Hindlimb muscle (tissue), 1 donor: ENCODE results near the gene IFNLR1. TPM values are rescaled to one million over a fixed set of nuclear protein-coding genes. Genes with fewer than 3 reads are reported as not detected.
"Not testable (repeated sequence)": the region's sequence is repeated elsewhere in the genome, so short reads cannot be mapped to it uniquely, and the experiment has no call there.

Source experiments
- DNase-seq: peaks from one replicate; pipeline ENCODE4 v3.0.0-alpha.2; 2013
- polyA plus RNA-seq: library from polyadenylated mRNA; unstranded; fragments of 120-200 nt; gene quantifications from one replicate; pipeline ENCODE4 v1.2.1, GENCODE V29; 2013; ENCODE audit not compliant: insufficient read length

IFNLR1 gene
- polyA plus RNA-seq, result 0.12 TPM

DNA sequence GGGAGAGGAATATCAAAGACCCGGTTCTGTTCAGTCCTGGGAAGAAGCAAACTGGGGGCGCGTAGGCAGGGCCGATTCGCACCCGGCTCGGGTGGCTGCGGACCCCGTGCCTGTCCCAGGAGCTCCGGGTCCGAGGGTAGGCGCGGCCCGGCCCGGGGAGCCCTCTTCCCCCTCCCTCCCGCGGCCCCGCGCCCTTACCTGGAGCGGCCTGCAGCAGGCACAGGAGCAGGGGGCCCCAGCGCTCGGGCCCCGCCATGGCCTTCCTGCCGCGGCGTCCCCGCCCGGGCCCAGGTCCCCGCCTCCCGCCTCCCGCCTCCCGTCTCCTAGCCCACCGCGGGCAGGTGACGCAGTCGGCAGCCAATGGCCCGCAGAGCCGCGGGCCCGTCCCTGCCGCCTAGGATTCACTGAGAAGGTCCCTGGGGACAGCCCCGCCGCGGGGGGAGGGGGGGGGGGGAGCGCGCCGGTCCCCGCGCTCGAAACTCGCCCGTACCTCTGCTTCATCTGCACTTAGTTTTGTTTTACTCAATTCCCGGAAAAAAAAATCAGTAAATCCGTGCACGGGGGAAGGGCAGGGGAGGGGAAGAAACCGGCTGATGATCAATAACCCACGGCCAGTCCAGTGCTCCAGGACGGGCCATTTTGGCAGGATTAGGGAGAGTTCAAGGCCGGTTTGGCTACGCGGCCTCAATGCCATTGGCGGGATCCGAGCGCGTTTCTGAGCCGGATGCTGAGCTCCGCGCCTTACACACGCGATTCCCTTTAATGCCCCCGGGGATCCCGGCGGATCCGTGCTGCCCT is at the start of gene IFNLR1:
Gene IFNLR1 (minus strand): TSS at position 297 of the 798 bp plus-strand sequence. CDS start 41 bp downstream, at position 256.
- DNase-seq, result no peak

DNA sequence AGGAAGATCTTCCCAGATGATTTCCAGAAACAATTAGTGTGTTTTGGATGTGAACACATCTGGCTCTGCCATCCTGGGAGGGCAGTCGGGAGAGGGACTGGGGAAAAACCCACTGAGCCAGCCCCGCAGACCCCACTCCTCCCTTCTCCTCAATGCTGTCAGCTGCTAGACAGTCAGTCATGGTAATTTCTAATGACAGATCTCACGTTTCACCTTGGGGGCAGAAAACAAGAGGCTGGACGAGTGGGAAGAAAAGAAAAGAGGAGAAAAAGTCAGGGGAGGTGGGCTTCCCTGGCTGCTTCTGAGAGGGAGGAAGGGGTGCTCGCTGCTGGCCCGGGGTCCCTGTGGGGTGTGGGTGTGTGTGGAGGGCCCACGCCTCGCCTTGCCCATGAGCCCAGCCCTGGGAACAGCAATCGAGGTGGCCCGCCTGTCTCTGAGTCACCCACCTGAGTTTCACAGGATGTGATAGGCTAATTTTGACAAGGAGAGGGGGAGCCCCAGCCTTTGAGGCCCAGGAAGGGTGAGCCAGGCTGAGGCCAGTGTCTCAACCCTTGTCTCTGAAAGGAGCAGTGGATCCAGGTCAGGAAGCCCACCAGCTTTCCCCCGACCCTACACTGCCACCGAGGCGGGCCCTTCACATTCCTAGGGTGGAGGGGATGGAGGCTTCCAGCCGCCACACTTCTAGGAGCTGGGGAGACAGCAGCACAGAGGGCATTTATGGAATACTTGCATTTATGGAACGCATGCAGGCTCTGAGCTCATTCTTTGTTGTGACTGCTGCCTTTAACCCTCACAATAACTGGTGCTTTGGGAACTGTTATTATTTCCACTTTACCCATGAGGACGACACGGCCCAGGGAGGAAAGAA is 49.1 kb upstream of the IFNLR1 start:
- DNase-seq, result no peak

DNA sequence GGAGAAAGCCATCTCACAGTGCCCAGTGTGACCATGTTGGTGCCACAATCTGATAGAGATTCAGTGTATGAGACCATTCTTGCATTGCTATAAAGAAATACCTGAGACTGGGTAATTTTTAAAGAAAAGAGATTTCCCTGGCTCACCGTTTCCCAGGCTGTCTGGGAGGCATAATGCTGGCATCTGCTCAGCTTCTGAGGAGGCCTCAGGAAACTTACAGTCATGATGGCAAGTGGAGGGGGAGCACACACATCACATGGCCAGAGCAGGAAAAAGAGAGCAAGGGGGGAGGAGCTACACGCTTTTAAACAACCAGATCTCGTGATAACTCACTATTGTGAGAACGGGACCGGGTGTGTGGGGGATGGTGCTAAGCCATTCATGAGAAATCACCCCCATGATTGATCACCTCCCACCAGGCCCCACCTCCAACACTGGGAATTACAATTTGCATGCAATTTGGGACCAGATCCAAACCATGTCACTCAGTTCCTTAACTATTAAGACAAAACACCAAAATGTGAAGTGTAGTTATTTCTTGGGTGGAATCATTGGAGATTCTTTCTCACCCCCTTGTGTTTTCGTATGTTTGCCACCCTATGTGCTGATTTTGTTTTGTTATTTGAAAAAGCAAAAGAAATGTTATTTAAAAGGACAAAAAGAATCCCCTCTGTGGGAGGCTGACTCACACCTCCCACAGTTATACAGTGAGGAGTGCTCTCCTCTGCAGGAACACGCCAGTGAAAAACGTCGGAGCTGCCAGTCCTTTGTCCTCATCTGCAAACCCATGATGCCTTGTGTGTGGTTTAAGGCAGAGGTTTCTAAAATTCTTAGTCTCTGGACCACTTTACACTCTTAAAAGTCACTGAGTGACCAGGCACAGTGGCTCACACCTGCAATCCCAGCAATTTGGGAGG is 46.9 kb upstream of the IFNLR1 start:
- no peak for DNase-seq

DNA sequence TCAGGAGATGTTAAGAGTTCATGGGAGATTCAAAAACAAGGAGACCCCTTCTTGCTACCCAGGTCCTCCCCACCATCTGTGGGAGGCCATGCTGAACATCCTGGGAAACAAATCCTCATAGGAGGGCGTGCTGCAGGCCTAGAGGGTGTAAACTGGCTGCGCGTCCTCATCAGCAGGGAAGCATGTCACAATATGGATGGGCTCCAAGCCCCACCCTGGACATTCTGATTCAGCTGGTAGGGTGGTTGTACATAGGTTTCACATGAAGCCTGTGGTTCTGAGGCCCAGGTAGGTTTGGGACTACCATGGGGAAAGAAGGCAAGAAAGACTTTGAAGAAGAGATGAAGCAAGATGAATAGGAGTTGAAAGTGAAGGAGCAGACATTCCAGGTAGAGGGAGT is 44.6 kb upstream of the IFNLR1 start:
- DNase-seq, result no peak

DNA sequence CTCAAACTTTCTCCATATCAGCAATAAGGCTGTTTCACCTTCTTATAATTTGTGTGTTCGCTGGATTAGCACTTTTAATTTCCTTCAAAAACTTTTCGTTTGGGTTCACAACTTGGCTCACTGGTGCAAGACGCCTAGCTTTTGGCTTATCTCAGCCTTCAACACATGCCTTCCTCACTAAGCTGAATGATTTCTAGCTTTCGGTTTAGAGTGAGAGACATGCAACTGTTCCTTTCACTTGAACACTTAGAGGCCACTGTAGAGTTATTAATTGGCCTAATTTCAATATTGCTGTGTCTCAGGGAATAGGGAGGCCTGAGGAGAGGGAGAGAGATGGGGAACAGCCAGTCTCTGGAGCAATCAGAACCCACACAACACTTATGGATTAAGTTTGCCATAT is 41.2 kb upstream of the IFNLR1 start:
- no peak for DNase-seq

DNA sequence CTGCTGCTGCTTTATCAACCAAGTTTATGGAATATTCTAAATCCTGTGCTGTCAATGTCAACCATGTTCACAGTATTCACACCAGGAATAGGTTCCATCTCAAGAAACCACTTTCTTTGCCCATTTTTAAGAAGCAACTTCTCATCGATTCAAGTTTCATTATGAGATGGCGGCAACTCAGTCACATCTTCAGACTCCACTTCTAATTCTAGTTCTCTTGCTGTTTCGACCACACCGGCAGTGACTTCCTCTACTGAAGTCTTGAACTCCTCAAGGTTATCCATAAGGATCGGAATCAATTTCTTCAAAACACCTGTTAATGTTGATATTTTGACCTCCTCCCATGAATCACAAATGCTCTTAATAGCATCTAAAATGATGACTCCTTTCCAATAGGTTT is 39.7 kb upstream of the IFNLR1 start:
- no peak for DNase-seq

DNA sequence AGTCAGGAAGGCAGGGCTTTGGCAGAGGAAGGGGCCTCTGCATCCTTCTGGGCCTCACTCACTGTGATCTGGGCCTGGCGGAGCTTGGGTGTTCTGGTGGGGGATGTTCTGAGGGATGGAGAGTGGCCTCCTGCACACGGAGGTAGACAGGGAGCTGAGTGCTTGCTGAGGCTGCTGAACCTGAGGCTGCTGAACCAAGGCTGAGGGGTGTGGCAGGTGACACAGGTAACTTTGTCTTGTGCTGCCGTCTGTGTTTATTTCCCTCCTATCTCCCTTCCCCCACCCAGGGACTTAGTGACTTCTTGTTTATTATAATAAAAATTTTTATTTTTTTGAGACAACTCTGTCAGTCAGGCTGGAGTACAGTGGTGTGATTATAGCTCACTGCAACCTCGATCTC is 37.7 kb upstream of the IFNLR1 start:
- DNase-seq, result no peak

DNA sequence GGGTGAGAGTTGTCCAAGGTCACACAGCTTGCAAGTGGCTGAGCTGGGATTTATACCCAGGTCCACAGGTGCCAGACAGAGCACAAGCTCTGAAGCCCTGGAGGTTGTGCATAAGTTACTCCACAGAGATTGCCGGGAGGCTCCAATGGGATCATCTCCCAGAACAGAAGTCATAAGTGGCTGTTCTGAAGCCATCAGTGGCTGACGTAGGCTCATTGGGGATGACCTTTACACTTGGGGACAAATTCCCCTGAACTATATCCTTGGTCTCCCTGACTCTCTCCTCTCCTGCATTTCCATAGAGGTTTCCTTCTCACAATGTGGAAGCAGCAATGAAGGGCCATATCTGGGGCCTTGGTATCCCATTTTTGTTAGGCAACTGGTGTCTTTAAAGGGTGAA is 37.0 kb upstream of the IFNLR1 start:
- no peak for DNase-seq

DNA sequence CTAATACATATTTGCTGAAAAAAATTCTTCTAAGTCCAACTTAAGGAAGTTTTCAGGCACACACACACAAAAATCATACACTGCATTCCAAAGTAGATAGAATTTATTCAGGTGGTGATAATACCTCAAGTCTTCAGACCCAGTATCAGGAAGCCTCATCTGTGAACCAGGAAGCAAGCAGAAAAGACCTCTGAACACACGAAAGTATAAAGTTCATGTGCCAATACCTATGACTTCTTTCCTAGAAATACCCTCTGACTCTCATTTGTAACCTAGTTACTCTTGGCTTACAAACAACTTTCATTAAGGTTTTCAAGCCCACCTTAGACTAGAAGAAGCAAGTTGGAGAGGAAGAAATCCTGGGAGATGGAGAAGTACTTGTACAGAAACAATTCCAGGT is 35.7 kb upstream of the IFNLR1 start:
- no peak for DNase-seq

DNA sequence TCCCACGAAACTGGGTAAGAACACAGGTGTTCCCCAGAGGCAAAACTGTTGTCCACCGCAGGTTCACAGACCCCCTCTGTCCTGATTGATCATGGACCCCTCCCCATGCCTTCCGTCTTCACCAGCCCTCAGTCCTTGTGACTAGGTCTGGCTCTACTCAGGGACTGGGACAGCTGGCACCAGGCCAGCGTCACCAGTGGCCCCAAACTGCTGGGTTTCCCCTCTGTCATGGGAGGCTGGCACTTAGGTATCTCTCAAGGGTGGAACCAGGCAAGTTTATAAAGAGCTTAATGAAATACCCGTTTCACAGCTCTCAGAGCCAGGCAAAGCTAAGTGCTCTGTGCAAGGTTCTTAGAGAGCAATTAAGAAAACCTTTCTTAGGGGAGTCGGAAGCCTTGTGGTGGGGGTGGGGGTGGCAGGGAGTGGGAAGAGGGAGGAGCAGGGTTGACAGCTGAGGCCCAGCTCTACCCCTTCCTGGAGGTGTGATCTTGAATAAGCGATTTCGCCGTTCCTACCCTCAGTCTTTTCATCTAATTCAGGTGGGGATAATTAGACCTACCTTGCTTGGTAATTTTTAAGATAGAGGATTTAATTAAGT is 35.0 kb upstream of the IFNLR1 start:
- DNase-seq, result no peak

DNA sequence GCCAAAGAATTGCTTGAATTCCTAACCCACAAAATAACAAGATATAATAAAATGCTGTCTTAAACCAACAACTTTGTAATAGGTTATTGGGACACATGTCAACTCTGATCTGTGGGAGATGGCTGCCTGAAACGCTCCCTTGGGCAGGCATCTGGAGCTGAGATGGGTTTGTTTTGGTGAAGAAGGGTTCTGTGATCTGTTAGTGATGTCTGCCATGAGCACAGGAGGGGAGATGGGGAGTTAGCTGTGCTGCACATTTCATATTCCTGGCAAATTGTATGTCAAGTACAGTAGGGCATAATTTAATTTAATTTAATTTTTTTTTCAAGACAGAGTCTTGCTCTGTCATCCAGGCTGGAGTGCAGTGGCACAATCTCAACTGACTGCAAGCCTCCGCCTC is 34.2 kb upstream of the IFNLR1 start:
- no peak for DNase-seq

DNA sequence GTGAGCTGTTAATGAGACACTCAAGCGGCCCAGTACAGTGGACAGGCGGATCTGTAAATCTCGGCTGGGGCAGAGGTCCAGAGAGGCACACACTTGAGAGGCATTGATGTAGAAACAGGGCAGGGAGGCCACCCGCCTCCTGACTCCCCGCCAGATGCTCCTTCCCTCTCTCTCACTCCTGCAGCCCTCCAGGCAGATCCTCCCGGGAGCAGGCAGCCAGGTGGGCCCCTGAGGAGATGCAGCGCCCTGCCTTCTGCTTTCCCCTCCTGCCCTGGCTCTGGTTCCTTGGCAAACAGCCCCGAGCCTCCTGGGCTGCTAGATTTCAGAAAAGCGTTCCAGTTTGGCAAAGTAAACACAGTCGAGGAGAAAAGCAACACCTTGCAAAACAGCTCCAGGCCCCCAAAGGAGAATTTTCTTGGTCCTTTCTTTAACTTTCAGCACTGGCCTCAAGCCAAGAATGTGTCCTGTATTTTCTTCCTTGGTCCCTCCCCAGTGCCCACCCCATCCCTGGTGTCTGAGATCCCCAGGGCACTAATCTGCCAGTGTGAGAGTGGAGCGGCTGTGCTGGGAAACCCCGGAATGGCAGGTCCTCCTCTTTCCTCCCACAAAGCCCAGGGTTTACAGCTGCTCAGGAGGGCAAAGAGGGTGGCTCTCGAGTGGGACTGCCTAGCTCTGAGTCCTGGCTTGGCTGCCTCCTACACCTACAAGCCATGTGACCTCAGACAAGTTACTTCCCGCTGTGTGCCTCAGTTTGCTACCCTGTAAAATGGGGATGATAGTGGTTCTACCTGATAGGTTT is 29.4 kb upstream of the IFNLR1 start:
- DNase-seq, result no peak

DNA sequence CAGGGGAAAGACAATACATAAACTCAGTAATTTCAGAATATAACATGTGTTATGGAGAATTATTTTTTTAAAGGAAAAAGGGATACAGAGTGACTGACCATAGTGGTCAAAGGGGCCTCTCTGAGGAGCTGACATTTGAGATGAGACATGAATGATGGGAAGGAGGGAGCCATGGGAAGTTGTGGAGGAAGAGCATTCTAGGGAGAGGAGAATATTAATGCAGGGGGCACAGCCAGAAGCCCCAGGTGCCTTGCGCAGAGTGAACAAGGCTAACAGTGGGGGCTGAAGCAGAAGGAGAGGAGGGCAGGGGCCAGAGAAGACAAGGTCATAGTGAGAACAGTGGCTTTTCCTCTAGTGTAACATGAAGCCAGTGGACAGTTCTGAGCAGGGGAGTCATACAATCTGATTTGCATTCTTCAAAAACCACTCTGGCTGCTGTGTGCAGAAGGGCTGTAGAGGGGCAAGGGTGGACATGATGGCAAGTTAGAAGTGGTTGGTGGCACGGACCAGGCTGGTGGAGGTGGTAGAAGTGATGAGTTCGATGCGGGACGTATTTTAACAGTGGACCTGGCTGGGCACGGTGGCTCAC is 28.2 kb upstream of the IFNLR1 start:
- DNase-seq, result no peak

DNA sequence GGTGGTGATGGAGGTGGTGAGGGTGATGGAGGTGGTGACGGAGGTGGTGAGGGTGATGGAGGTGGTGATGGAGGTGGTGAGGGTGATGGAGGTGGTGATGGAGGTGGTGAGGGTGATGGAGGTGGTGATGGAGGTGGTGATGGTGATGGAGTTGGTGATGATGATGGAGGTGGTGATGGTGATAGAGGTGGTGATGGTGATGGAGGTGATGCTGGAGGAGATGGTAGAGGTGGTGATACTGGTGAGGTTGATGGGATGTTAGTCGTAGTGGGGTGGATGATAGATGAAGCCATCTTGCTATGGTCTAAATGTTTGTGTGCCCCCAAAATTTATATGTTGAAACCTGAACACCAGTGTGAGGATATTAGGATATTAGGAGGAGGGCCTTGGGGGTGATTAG is 25.3 kb upstream of the IFNLR1 start:
- no peak for DNase-seq

DNA sequence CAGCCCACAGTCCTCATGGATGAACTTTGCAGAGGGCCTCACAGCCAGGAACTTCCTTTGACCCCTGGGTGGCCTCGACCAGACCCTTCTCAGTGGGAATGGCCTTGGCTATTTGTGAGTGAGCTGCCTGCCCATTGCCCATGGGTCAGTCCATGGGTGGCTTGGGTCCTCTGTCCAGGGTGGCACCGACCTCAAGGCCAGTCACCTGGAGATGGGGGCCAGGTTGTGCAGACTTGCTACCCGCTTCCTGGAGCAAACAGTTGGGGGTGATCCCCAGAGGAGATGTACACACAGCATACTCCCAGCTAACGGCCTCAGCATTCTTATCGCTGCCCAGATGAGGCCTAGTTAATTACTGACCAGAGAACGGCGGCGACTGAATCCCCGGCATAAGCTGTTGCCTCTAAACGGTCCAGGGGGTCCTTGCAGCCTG is 23.1 kb upstream of the IFNLR1 start:
- no peak for DNase-seq

DNA sequence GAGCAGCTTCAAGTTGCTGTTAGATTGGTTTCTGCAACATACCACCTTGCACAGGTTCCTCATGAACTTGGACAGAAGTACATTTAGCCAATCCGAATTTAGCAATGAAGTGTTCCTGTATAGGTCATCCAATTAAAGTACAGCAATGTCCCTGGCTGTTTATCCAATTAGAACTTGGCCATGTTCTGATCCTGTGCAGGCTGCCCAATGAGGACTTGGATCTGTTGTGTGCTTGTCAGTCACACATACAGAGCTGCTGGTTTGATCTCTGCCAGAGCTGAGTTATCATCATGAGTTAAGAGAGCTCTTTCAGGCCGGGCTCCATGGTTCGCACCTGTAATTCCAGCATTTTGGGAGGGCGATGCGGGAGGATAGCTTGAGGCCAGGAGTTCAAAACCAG is 22.0 kb upstream of the IFNLR1 start:
- no peak for DNase-seq

DNA sequence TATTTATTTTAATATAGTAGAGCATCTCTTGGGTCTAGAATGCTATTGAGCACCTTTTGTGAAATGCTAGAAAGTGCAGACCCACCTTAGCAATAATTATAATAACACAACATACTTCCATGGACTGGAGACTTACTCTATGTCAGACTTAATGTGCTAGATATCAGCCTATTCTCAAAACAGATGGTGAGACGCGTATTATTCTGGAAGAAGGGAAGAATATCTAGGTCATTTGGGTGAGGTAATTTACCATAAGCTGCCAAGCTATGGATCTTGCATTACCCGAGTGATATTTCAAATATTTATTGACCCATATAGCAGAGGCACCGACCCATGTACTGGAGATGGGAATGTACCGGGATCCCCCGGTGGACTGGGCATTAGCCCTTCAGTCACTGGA is 20.6 kb upstream of the IFNLR1 start:
- DNase-seq, result no peak

DNA sequence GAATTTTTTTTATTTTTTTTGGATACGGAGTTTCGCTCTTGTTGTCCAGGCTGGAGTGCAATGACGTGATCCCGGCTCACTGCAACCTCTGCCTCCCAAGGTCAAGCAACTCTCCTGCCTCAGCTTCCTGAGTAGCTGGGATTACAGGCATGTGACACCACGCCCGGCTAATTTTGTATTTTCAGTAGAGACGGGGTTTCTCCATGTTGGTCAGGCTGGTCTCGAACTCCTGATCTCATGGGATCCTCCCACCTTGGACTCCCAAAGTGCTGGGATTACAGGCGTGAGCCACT is 20.3 kb upstream of the IFNLR1 start:
- not testable (repeated sequence) for DNase-seq

DNA sequence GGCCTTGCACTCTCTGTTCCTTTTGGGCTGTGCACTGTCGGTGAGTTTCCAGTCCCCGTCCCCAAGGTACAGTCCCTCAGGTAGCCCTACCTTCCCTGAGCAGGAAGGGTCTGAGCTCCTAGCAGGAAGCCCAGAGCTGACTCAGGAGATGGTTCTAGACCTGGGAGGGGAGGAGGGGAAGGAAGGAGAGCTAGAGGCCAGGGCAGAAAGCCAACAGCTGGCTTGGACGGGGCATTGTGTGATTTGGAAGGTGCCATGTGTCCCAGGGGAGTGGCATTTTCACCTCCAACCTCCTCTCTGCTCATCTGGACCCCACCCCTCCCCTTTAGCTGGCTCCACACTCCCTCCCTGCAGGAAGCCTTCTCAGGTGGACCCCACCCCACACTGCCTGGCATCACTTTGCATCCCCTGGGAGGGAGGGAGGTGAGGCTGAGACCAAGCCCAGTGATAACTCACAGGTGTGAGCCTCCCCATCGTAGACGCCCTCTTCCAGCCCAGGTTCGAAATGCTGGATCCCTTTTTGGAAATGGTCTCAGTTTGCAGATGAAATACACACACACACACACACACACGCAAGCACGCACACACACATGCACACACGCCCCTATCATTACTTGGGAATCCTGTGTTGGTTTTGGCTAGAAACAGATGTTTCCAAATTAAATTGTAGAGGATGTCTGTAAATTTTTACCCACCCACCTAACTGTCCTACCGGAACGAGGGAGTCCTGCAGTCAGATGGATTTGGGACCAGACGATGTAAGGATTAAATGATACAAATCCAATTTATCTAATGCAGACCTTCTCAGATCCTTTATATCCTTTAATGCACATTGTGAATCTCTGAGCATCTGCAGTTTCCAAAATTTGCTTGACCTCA is 19.7 kb upstream of the IFNLR1 start:
- no peak for DNase-seq

DNA sequence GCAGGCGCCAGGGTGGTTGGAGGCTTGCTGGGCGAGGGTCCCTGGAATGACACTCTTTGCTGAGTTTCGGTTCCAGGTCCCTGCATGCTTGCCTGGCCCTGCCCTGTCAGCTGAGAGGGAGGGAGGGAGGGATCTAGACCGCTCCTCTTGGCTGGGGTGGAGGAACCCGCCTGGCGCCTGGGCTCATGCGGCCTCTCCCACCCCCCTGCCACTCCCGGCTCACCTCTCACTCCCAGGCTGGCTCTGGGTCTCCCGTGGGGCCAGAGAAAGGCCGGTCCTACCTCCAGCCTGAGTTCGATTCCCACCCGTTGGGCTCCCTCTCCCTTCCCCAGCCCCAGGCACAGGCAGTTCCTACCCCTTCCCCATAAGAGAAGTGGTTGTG is 19.0 kb upstream of the IFNLR1 start:
- DNase-seq, result no peak
